GM19328 (cell line): ENCODE data around the gene SLC16A6.
"Not testable (repeated sequence)": the region's sequence is repeated elsewhere in the genome, so short reads cannot be mapped to it uniquely, and the experiment has no call there.

Experiments
- ATAC-seq: cut with Tn5 transposase; IDR thresholded peaks from one replicate; pipeline ENCODE4 v1.9.1; 2021; ENCODE audit warnings: mild to moderate bottlenecking, moderate library complexity; ENCODE audit not compliant: unreplicated experiment

SLC16A6 gene

DNA sequence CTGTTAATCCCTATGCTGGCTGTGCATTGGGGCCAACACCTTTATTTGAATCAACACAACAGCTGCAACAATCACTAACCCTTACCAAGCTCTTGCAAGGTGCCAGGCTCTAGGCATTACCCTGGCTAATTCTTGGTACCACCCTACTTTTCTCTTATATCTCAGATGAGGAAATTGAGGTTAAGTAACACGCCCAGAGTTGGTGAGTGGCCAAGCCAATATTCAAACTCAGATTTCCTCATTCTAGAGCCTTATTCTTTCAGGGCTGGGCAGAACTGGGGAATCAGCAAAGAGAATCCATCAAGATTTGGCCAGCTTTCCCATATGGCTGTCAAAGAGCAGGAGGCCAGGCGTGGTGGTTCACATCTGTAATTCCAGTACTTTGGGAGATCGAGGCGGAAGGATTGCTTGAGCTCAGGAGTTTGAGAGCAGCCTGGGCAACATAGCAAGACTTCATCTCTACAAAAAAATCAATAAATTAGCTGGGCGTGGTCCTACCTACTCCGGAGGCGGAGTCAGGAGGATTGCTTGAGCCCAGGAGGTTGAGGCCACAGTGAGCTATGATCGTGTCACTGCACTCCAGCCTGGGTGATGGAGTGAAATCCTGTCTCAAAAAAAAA is 24.1 kb upstream of the SLC16A6 start:
- no peak for ATAC-seq

DNA sequence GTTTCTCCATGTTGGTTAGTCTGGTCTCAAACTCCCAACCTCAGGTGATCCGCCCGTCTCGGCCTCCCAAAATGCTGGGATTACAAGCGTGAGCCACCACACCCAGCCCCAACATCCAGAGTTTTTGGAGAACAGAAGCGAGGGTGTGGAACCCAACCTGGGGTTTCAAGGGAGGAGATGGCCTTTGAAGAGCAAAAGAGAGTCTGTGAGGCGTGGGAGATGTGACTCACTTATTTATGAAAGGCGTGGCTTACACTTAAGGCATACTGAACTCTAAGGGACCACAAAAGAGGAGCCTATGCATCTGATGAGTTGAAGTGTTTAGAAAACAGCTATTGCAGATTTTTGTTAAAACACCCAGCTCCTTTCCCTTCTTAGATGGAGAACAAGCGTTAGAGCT is 19.2 kb upstream of the SLC16A6 start:
- no peak for ATAC-seq

DNA sequence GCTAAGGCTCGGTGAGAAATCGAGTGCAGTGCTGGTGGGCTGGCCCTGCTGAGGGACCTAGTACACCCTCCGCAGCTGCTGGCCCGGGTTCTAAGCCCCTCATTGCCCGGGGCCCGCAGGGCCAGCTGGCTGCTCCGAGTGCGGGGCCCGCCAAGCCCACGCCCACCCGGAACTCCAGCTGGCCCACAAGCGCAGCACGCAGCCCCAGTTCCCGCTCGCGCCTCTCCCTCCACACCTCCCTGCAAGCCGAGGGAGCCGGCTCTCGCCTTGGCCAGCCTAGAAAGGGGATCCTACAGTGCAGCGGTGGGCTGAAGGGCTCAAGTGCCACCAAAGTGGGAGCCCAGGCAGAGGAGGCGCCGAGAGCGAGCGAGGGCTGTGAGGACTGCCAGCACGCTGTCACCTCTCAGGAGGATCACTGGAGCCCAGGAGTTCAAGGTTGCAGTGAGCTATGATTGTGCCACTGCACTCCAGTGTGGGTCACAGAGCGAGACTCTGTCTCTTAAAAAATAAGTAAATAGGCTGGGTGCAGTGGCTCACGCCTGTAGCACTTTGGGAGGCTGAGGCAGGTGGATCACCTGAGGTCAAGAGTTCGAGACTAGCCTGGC is 18.2 kb upstream of the SLC16A6 start:
- not testable (repeated sequence) for ATAC-seq

DNA sequence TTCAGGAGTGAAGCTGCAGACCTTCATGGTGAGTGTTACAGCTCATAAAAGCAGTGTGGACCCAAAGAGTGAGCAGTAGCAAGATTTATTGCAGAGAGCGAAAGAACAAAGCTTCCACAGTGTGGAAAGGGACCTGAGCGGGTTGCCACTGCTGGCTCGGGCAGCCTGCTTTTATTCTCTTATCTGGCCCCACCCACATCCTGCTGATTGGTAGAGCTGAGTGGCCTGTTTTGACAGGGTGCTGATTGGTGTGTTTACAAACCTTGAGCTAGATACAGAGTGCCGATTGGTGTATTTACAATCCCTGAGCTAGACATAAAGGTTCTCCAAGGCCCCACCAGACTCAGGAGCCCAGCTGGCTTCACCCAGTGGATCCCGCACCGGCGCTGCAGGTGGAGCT is 17.6 kb upstream of the SLC16A6 start:
- ATAC-seq = not testable (repeated sequence)

- ATAC-seq = no peak
These were observed 16.5 kb upstream of the SLC16A6 start for GRCh38 chr17:68307443-68307842.

GRCh38 chr17:68306819-68307218 is 15.9 kb upstream of the SLC16A6 start:
- no peak for ATAC-seq

DNA sequence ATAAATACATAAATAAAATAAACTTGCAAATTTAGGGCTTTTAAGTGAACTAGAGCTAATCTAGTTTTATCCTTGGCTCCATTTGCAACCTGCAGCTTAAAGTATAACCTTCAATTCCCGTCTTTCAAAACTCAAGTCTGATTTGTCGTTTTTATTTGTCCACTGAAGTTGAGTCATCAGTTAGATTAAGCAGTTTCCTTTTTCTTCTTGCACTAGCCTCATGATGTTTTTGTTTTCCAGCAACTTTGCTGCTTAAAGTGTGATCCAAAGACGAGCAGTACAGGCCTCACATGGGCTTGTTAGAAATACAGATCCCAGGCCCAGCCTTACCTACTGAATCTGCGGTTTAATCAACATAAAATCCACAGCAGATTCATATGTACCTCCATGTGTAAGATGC is 14.2 kb upstream of the SLC16A6 start:
- ATAC-seq = no peak

GRCh38 chr17:68304706-68305105 is 13.8 kb upstream of the SLC16A6 start:
- no peak for ATAC-seq

DNA sequence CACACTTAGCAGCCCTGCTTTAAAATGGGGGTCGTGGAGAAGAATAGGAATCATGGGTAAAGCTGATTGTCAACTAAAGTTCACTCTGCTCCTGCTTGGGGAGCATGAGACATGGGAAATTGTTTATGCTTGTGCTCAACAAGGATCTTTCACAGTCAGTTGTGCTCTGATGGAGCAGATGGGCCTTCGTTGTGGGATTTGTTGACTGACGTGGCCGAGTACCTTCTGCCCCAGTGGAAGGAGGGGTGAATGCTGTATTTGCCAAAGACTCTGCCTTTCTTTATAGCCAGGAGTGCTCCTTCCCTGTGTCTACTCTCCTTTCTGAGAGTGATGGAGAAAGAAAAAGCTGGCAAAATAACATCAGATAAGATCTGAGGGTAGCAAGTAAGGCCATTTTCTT is 11.7 kb upstream of the SLC16A6 start:
- ATAC-seq = no peak

- ATAC-seq = no peak
These were observed 11.2 kb upstream of the SLC16A6 start for GRCh38 chr17:68302066-68302564.

DNA sequence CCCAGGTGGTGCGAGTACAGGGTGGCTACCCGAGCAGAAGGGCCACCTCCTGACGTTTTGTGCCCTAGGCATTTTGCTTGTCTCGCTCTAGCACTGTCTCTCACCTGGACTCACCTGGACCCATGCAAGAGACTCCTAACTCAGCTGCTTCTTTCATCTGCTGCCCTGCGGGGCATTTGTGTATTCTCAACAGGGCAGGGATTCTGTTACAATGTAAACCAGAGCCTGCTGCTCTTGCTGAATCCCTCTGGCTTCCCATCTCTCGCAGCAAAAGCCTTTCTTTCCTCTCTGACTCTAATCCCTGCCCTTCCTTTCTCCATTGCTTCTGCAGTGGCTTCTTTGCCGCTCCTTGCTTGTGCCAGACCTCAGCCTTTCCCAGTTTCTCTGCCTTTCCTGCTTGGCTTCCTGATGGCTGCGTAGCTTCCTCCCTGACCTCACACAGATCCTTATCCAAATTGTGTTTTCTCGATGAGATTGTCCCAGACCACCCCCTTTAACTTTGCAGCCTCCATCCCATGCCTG is 10.6 kb upstream of the SLC16A6 start:
- no peak for ATAC-seq

GRCh38 chr17:68299817-68300216 is 8.9 kb upstream of the SLC16A6 start:
- ATAC-seq = no peak

DNA sequence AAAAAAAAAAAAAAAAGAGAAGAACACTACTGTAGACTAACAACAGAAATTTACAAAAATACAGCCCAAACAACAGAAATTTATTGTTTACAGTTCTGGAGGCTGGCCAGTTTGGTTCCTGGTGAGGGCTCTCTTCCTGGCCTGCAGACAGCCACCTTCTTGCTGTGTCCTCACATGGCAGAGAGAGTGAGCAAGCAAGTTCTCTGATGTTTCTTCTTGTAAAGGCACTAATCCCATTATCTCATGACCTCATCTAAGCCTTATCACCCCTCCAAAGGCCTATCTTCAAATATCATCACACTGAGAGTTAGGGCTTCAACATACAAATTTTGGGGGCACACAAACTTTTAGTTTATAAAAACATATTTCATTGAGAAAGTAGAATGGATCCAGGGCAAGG is 7.7 kb upstream of the SLC16A6 start:
- ATAC-seq = no peak

- ATAC-seq = no peak
These were observed 6.3 kb upstream of the SLC16A6 start for GRCh38 chr17:68297195-68297594.

DNA sequence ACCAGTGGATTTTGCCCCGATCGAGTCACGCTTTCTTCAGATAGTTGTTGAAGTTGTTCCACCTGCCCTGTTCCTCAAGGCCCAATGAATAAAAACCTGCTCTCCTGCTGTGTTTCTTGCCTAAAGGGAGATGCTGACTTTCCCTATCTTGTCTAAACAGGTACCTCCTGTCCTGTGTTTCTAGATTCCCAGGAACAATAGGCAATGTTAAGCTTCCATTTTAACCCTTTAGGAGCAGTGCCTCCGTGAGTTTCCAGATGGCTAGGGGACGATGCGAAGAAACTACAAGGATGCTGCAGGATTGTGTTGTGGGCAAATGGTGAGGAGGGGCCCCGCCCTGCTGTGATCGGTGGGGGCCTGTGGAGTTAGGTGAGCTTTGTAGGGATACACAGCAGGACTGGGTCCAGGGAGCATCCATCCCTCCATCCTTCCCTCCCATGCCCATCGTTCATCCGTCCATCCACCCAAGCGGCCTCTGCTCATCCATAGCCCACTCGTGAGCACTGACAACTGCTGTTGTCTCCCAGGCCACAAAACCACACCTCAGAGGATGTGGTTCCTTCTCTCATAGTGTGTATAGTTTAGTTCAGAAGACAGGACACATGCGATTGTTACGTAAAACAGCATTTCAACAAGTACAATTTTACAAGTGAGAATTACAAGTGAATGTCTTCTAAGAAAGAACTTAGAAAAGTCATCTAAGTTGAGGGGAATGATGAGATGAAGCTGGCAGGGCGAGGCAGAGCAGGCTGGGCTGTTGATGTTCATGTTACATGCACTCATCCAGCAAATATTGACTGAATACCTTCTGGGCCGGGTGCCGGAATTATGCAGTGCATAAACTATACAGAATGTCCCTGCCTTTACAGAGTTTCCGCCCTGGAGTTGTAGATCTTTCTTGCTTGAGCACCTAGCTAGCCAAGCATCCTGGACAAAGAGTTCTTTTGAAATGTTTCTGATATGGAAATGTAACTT is 5.6 kb upstream of the SLC16A6 start:
- no peak for ATAC-seq

GRCh38 chr17:68295086-68295485 is 4.2 kb upstream of the SLC16A6 start:
- no peak for ATAC-seq

- no peak for ATAC-seq
These were observed 3.7 kb upstream of the SLC16A6 start for GRCh38 chr17:68294617-68295016.

GRCh38 chr17:68294196-68294555 is 3.2 kb upstream of the SLC16A6 start:
- no peak for ATAC-seq

DNA sequence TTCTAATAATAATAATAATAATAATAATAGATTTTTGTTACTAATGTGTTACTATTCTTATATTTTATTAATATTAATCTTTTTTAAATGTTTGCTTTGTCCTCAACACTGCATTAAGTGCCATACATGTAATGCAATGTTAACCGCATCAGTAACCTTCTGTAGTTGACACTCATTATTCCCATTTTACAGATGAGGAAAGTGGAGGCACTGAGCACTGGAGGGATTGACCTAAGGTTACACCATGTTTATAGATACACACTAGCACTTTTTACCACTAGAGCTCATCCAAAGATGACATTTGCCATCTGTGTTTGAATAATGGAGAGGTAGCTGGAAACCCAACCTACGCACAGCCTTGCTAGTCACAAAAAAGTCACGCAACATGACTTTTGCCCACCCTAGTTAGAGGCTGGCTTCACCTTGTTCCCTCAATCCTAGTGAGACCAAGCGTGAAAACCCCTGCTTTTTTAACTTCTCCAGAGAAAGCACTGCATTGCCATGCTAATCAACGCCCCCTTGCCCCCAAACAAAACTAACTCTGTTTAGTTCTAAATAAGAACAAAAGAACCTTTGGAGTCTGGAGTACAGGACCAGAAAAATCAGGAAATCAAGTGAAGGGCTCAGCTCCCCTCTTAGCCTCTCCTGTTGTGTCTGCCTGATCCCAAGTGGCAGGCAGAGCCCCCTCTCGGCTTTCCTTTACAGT is 2.7 kb upstream of the SLC16A6 start:
- ATAC-seq = no peak

DNA sequence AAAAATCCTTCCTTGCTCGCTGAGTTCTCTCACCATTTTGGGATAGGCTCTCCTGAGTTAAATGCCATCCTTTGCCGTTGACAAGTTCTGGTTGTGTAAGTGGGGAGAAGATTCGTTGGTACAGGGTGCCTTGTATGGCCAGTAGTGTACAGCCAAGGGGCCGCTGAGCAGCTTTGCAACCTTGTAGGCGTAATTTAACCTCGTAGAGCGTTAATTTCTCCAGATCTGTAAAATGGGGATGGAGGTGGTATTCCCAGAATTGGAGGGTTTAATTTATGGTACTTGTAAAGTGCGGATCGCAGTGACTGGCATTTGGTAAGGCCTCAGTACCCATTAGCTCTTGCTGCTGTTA is 1.7 kb upstream of the SLC16A6 start:
- ATAC-seq = no peak
